ENCODE measurements around the gene IFNGR2. TPM values are rescaled to one million over a fixed set of nuclear protein-coding genes. Genes with fewer than 3 reads are reported as not detected.
A peak's percentile ranks its signal among the peaks of the same experiment; 100 is the strongest.
"Not testable (repeated sequence)": the region's sequence is repeated elsewhere in the genome, so short reads cannot be mapped to it uniquely, and the experiment has no call there.

IFNGR2 gene
- total RNA-seq, 1 experiment from 2014 or later = 67.4 TPM

GRCh38 chr21:33375101-33375644 lies 28.0 kb upstream of the IFNGR2 start:
- DNase-seq (ENCODE audit: extremely low read depth, low read depth) = no peak

- DNase-seq (ENCODE audit: extremely low read depth, low read depth) = no peak
Observed at GRCh38 chr21:33377221-33377920, 25.8 kb upstream of the IFNGR2 start.

GRCh38 chr21:33378081-33378480 lies 25.1 kb upstream of the IFNGR2 start:
- DNase-seq (ENCODE audit: extremely low read depth, low read depth) = no peak

- peak; percentile 59 for DNase-seq (ENCODE audit: extremely low read depth, low read depth)
Observed at GRCh38 chr21:33379934-33380333, 23.3 kb upstream of the IFNGR2 start.

- DNase-seq (ENCODE audit: extremely low read depth, low read depth) = peak; percentile 94
Observed at GRCh38 chr21:33380483-33380998, 22.7 kb upstream of the IFNGR2 start.

GRCh38 chr21:33381381-33381780 lies 21.8 kb upstream of the IFNGR2 start:
- DNase-seq (ENCODE audit: extremely low read depth, low read depth) = not testable (repeated sequence)

- no peak for DNase-seq (ENCODE audit: extremely low read depth, low read depth)
Observed at GRCh38 chr21:33383056-33383888, 19.9 kb upstream of the IFNGR2 start.

- no peak for DNase-seq (ENCODE audit: extremely low read depth, low read depth)
Observed at GRCh38 chr21:33384841-33385331, 18.3 kb upstream of the IFNGR2 start.

GRCh38 chr21:33386222-33386784 lies 16.9 kb upstream of the IFNGR2 start:
- DNase-seq (ENCODE audit: extremely low read depth, low read depth) = no peak

GRCh38 chr21:33387294-33387693 lies 15.9 kb upstream of the IFNGR2 start:
- DNase-seq (ENCODE audit: extremely low read depth, low read depth) = no peak

- no peak for DNase-seq (ENCODE audit: extremely low read depth, low read depth)
Observed at GRCh38 chr21:33388188-33388587, 15.0 kb upstream of the IFNGR2 start.

- DNase-seq (ENCODE audit: extremely low read depth, low read depth) = no peak
Observed at GRCh38 chr21:33390479-33390878, 12.7 kb upstream of the IFNGR2 start.

- DNase-seq (ENCODE audit: extremely low read depth, low read depth) = no peak
Observed at GRCh38 chr21:33391656-33392055, 11.6 kb upstream of the IFNGR2 start.

GRCh38 chr21:33392284-33392985 lies 10.8 kb upstream of the IFNGR2 start:
- no peak for DNase-seq (ENCODE audit: extremely low read depth, low read depth)

GRCh38 chr21:33393348-33393747 lies 9.9 kb upstream of the IFNGR2 start:
- DNase-seq (ENCODE audit: extremely low read depth, low read depth) = no peak

- DNase-seq (ENCODE audit: extremely low read depth, low read depth) = no peak
Observed at GRCh38 chr21:33394260-33394659, 9.0 kb upstream of the IFNGR2 start.

GRCh38 chr21:33395891-33396331 lies 7.3 kb upstream of the IFNGR2 start:
- DNase-seq (ENCODE audit: extremely low read depth, low read depth) = no peak

GRCh38 chr21:33396436-33396835 lies 6.8 kb upstream of the IFNGR2 start:
- no peak for DNase-seq (ENCODE audit: extremely low read depth, low read depth)

- no peak for DNase-seq (ENCODE audit: extremely low read depth, low read depth)
Observed at GRCh38 chr21:33396951-33397350, 6.3 kb upstream of the IFNGR2 start.

GRCh38 chr21:33397717-33398116 lies 5.5 kb upstream of the IFNGR2 start:
- DNase-seq (ENCODE audit: extremely low read depth, low read depth) = no peak
